Spleen (tissue), 11 donors: ENCODE results near the gene IDS. TPM values are rescaled to one million over a fixed set of nuclear protein-coding genes. Genes with fewer than 3 reads are reported as not detected.
A peak's percentile ranks its signal among the peaks of the same experiment; 100 is the strongest.
"Not testable (repeated sequence)": the region's sequence is repeated elsewhere in the genome, so short reads cannot be mapped to it uniquely, and the experiment has no call there.

ENCODE experiments used
- DNase-seq: peaks from one replicate; pipeline ENCODE4 v3.0.0-alpha.2; 2020
- H3K27ac ChIP-seq, 8 donors: fragments of 200-600 bp; sonication (generic) in 7 of 8; 1 replicate in 4 of 8; 2 replicates in 4 of 8; pipeline versions ENCODE4 v1.5.0 to v1.8.0; 2016 to 2021; ENCODE audit warnings: inconsistent platforms in 4 of 8, mild to moderate bottlenecking in 4 of 8, moderate library complexity in 1 of 8
- H3K27me3 ChIP-seq, 7 donors: fragments of 200-600 bp; sonication (generic) in 6 of 7; replicated peaks in 1 of 7; 1 replicate in 4 of 7; 2 replicates in 3 of 7; pipeline versions ENCODE4 v1.5.0 to v1.8.0; 2016 to 2021; ENCODE audit warnings: inconsistent platforms in 3 of 7, mild to moderate bottlenecking in 1 of 7
- H3K36me3 ChIP-seq, 6 donors: fragments of 200-600 bp; sonication (generic) in 5 of 6; 1 replicate in 4 of 6; 2 replicates in 2 of 6; pipeline versions ENCODE4 v1.5.0 to v1.8.0; 2016 to 2021; ENCODE audit warnings: inconsistent platforms in 2 of 6
- H3K4me1 ChIP-seq, 6 donors: fragments of 200-600 bp; sonication (generic) in 5 of 6; 1 replicate in 3 of 6; 2 replicates in 3 of 6; pipeline versions ENCODE4 v1.5.0 to v1.8.0; 2016 to 2021; ENCODE audit warnings: inconsistent platforms in 3 of 6
- H3K4me3 ChIP-seq, 8 donors: fragments of 200-600 bp; sonication (generic) in 7 of 8; 1 replicate in 4 of 8; 2 replicates in 4 of 8; pipeline versions ENCODE4 v1.5.0 to v1.8.0; 2016 to 2021; ENCODE audit warnings: inconsistent platforms in 4 of 8, mild to moderate bottlenecking in 4 of 8, moderate library complexity in 2 of 8
- H3K9me3 ChIP-seq, 8 donors: fragments of 200-600 bp; sonication (generic) in 7 of 8; 1 replicate in 4 of 8; 2 replicates in 4 of 8; pipeline versions ENCODE4 v1.5.0 to v1.8.0; 2016 to 2021; ENCODE audit warnings: inconsistent platforms in 4 of 8
- POLR2A ChIP-seq, 3 donors: fragments of 450-650 bp; IDR thresholded peaks; one replicate each; pipeline ENCODE4 v1.5.1; 2017; ENCODE audit warnings: antibody characterized with exemption in 3 of 3, mild to moderate bottlenecking in 1 of 3
- POLR2AphosphoS5 ChIP-seq, 3 donors: sonication (generic); formaldehyde crosslinking; IDR thresholded peaks; one replicate each; pipeline ENCODE4 v1.5.1; 2017; ENCODE audit warnings: antibody characterized with exemption in 3 of 3
- WGBS, 5 donors: extraction: QIAGEN DNeasy Blood & Tissue Kit in 3 of 5; methylation state at CpG; one replicate each; pipeline versions ENCODE4 v1.1.5 to v1.1.7; 2013 to 2018; 5-methylcytosine and 5-hydroxymethylcytosine counted together
- intact Hi-C: fragments of 100-400 bp; cut with DNase I; formaldehyde crosslinking; loops from one replicate; pipeline ENCODE4 v1.15.0; 2023; ENCODE audit warnings: low total_unique reads
- polyA plus RNA-seq, 3 donors: library from polyadenylated mRNA; stranded (reverse); fragments of 200-250 nt; gene quantifications; one replicate each; pipeline ENCODE4 v1.2.1, GENCODE V29; 2013
- total RNA-seq, 7 donors: library from RNA; depleted of rRNA in 3 of 7; stranded (reverse); fragments of >200 nt in 3 of 7; fragmentation: NEBNext Ultra II Directional in 4 of 7; extraction: Animal tissue kit (Norgen Biotek cat#: 25700) in 4 of 7; gene quantifications; one replicate each; pipeline versions ENCODE4 v1.1.0 to v1.2.1, GENCODE V29; 2016 to 2021
- TF ChIP-seq, protein P1 (sequence below), 11 experiments: fragments of 200-600 bp in 7 of 11; fragments of 450-650 bp in 4 of 11; sonication (generic) in 4 of 11; IDR thresholded peaks in 8 of 11; conservative IDR thresholded peaks in 3 of 11; 1 replicate in 7 of 11; 2 replicates in 4 of 11; pipeline versions ENCODE4 v1.4.0 to v1.8.0; 2016 to 2021; ENCODE audit warnings: antibody characterized with exemption in 11 of 11, inconsistent platforms in 4 of 11, mild to moderate bottlenecking in 1 of 11
- donor health status: healthy with polysubstance abuse.
- donor health status: DM: no; HTN: no; CAD: no; lungs with moderate emphysema.
- donor health status: DM: no; HTN: no; CAD: no.
- donor health status: Bipolar disorder and iron deficiency.
- donor health status: healthy.
- donor health status: DM: no; HTN: no; CAD: no.
- donor health status: DM: yes; HTN: yes; CAD: no.

The IDS gene
- total and polyA plus RNA-seq, 10 donors, result 22.4 to 114 (median 83.5) TPM

DNA sequence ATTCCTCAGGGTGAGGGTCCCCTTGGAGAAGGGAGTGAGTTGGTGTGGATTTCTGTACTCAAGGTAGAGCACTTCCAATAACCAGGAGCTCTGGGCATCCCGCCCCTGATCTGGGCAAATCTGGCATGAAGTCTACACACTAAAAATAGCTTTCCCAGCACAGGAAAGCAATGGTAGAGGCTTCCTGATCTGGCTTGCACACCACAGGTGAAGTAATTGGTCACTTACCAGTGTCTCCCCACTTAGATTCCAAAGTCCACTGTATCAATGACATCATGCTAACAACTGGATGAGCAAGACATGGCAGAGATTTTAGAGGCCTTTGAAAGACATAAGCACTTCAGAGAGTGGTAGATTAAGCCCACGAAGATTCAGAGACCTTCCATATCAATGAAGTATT is 17.8 kb upstream of the IDS start:
- intact Hi-C loops, result no loop called here

DNA sequence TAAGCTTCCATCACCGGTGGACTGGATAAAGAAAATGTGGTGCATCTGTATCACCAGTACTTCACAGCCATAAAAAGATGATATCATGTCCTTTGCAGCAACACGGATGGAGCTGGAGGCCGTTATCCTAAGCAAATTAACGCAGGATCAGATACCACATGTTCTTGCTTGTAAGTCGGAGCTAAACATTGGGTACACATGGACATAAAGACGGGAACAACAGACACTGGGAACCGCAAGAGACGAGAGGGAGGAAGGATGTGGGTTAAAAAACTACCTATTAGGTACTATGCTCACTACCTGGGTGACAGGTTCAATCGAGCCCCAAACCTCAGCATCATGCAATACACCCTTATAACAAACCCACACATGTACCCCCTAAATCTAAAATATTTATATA is 16.3 kb upstream of the IDS start:
- no peak for DNase-seq
- Histone ChIP-seq H3K9me3 (no peaks in the 10 kb centered on the region), H3K4me3 (no peak overlapping the region), H3K27me3 (no peaks in the 10 kb centered on the region), H3K36me3 (no peaks in the 10 kb centered on the region), H3K27ac (peak overlapping the region in 3 of 8 donors; percentile 13 to 58 (median 34)), H3K4me1 (peaks cover 0 to 11% (median 3%) of the 10 kb centered on the region in 6 donors)
- TF ChIP-seq, protein P1, sequence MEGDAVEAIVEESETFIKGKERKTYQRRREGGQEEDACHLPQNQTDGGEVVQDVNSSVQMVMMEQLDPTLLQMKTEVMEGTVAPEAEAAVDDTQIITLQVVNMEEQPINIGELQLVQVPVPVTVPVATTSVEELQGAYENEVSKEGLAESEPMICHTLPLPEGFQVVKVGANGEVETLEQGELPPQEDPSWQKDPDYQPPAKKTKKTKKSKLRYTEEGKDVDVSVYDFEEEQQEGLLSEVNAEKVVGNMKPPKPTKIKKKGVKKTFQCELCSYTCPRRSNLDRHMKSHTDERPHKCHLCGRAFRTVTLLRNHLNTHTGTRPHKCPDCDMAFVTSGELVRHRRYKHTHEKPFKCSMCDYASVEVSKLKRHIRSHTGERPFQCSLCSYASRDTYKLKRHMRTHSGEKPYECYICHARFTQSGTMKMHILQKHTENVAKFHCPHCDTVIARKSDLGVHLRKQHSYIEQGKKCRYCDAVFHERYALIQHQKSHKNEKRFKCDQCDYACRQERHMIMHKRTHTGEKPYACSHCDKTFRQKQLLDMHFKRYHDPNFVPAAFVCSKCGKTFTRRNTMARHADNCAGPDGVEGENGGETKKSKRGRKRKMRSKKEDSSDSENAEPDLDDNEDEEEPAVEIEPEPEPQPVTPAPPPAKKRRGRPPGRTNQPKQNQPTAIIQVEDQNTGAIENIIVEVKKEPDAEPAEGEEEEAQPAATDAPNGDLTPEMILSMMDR (IDR thresholded peaks at IDR 0.05 in 8 of 11, conservative IDR thresholded peaks at IDR 0.05 in 3 of 11), result no peak
- TF ChIP-seq POLR2AphosphoS5 (IDR thresholded peaks at IDR 0.05) (no peak), POLR2A (IDR thresholded peaks at IDR 0.05) (no peak)
- 46 to 55% (median 50%) methylated on average over 9 of the region's 9 CpGs for WGBS, 5 donors
- intact Hi-C loops, result no loop called here

More for the DNA sequence above, 17.8 kb upstream of the IDS start:
- Histone ChIP-seq H3K27ac (no peak overlapping the region), H3K4me1 (peaks cover 0 to 15% (median 3%) of the 10 kb centered on the region in 6 donors), H3K27me3 (no peaks in the 10 kb centered on the region), H3K4me3 (no peak overlapping the region), H3K36me3 (no peaks in the 10 kb centered on the region), H3K9me3 (no peaks in the 10 kb centered on the region)
- TF ChIP-seq, protein P1 (IDR thresholded peaks at IDR 0.05 in 8 of 11, conservative IDR thresholded peaks at IDR 0.05 in 3 of 11), result no peak
- TF ChIP-seq POLR2AphosphoS5 (IDR thresholded peaks at IDR 0.05), result no peak
- TF ChIP-seq POLR2A (IDR thresholded peaks at IDR 0.05), result no peak
- 68 to 91% (median 77%) methylated on average over 2 of the region's 2 CpGs for WGBS, 5 donors
- DNase-seq, result no peak

DNA sequence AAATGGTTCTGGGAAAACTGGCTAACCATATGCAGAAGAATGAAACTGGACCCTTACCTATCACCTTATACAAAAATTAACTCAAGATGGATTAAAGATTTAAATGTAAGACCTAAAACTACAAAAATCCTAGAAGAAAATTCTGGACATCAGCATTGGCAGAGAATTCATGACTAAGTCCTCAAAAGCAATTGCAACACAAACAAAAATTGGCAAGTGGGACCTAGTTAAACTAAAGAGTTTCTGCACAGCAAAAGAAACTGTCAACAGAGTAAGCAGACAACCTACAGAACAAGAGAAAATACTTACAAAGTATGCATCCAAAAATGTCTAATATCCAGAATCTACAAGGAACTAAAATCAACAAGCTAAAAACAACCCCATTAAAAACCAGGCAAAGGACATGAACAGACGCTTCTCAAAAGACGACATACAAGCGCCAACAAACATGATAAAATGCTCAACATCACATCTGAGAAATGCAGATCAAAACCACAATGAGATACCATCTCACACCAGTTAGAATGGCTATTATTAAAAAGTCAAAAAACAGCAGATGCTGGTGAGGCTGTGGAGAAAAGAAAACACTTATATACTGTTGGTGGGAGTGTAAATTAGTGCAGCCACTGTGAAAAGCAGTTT is 15.7 kb upstream of the IDS start:
- WGBS, 5 donors, result 32 to 57% (median 50%) methylated on average over 3 of the region's 3 CpGs
- H3K9me3 ChIP-seq, H3K27me3 ChIP-seq, H3K36me3 ChIP-seq, DNase-seq, intact Hi-C loops, H3K4me1 ChIP-seq, H3K4me3 ChIP-seq: not testable (repeated sequence)
- peak overlapping the region in 3 of 8 donors; percentile 13 to 58 (median 34) for H3K27ac ChIP-seq

DNA sequence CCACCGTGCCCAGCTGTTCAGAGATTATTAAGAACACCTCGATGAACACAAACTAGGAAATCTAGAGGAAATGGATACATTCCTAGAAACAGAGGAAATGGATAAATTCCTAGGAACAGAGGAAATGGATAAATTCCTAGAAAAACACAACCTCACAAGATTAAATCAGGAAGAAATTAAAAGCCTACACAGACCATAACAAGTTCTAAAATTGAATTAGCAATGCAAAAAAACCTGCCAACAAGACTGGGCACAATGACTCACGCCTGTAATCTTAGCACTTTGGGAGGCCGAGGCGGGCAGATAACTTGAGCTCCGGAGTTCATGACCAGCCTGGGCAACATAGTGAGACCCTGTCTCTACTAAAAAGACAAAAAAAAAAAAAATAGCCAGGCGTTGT is 13.1 kb upstream of the IDS start:
- H3K27me3 ChIP-seq, result no peaks in the 10 kb centered on the region
- peaks cover 0 to 12% (median 0%) of the 10 kb centered on the region in 6 donors for H3K4me1 ChIP-seq
- DNase-seq, result no peak
- TF ChIP-seq POLR2A (IDR thresholded peaks at IDR 0.05) (no peak), POLR2AphosphoS5 (IDR thresholded peaks at IDR 0.05) (no peak)
- no peak overlapping the region for H3K4me3 ChIP-seq
- no peaks in the 10 kb centered on the region for H3K36me3 ChIP-seq
- no peak overlapping the region for H3K27ac ChIP-seq
- intact Hi-C loops, result no loop called here
- no peaks in the 10 kb centered on the region for H3K9me3 ChIP-seq
- WGBS, 5 donors, result 65 to 88% (median 74%) methylated on average over 7 of the region's 7 CpGs

DNA sequence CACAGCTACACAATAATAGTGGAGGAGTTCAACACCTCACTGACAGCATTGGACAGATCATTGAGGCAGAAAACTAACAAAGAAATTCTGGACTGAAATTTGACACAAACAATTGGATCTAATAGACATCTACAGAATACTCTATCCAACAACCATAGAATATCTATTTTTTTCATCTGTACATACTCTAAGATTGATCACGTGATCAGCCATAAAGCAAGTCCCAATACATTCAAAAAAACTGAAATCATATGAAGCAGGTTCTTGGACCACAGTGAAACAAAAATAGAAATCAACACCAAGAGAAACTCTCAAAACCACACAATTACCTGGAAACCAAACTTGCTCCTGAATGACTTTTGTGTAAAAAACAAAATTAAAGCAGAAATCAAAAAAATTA is 12.2 kb upstream of the IDS start:
- Histone ChIP-seq H3K27ac (no peak overlapping the region), H3K36me3 (no peaks in the 10 kb centered on the region), H3K9me3 (no peaks in the 10 kb centered on the region), H3K4me1 (peaks cover 0 to 16% (median 2%) of the 10 kb centered on the region in 6 donors), H3K27me3 (no peaks in the 10 kb centered on the region), H3K4me3 (no peak overlapping the region)
- TF ChIP-seq POLR2AphosphoS5 (IDR thresholded peaks at IDR 0.05), result no peak
- TF ChIP-seq POLR2A (IDR thresholded peaks at IDR 0.05), result no peak
- TF ChIP-seq, protein P1 (IDR thresholded peaks at IDR 0.05 in 8 of 11, conservative IDR thresholded peaks at IDR 0.05 in 3 of 11), result no peak
- WGBS, 5 donors, result 69 to 100% (median 93%) methylated on average over 1 of the region's 1 CpG
- no peak for DNase-seq
- intact Hi-C loops, result no loop called here
